NCI-H1694 treated with DMSO at 0.1 percent for 48 hours (cell line): ENCODE results near the gene RAB21.
"Not testable (repeated sequence)": the region's sequence is repeated elsewhere in the genome, so short reads cannot be mapped to it uniquely, and the experiment has no call there.

Experiments used
- DNase-seq: peaks from one replicate; lab custom pipeline; 2025; lab: John Stamatoyannopoulos, UW

The RAB21 gene

DNA sequence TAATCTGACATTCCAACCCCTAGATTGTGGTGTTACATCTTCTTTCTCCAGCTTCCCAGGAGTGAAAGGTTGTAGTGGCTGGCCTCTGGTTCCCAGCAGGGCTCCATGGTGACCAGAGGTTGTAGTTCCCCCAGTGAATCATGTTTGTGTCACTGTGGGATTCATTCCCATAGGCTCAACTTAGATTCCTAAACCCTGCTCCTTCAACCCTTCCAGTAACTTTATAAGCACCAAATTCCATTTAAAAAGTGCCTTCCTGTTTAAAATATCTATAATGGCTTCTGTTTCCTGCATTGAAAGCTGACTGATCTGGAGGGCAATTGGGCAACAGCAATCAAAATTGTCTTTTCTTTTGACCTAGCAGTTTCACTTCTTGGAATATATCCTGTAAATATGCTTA, 44.4 kb downstream of the RAB21 start:
- DNase-seq = no peak

DNA sequence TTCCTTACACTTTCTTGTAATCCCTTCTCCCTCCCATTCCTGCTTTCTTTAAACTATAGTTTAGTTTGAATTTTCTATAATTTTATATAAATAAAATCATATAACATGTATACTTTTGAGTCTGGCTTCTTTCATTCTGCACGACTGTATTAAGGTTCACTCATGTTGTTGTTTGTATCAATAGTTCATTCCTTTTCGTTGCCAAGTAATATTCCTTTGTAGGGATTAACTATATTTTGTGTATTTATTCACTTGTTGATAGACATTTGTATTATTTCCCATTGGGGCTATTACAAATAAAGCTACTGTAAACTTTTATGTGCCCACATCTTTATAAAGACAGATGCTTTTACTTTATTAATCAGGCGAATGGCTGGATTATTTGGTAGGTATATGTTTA, 45.5 kb downstream of the RAB21 start:
- DNase-seq = no peak

DNA sequence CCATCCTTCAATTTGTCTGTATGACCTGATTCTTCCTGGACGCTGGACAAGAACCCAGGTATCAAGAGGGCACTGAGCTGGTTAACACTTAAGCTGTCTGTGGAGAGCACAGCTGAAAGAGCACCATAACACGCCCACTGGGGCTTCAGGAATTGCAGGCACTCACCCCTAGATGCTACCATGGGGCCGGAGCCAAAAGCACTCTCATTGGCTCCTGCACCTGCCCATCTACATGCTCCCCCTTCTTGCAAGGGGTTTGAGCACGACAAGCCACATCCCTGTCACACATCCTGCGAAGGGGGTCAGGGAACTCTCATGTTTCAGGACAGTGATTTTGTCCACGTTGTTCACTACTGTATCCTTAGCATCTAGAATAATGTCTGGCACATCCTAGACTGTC, 49.8 kb downstream of the RAB21 start:
- no peak for DNase-seq

DNA sequence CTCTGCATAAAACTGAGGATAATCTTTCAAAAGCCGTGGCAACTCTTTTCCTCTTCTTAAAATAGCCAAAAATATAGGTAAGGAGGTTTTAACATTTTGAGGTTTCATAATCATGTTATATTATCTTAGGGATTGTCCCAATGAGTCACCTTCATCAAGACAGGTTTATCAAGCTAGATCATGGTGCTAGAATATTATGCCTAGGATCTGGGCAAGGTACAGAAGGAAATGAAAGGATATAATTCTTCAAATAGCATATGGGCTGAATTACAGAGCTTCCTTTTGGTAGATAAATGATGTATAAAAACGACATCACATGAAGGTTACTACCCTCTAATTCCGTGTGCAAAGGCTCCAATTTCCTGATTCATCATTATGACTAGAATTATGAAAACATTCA, 56.3 kb downstream of the RAB21 start:
- DNase-seq = no peak

DNA sequence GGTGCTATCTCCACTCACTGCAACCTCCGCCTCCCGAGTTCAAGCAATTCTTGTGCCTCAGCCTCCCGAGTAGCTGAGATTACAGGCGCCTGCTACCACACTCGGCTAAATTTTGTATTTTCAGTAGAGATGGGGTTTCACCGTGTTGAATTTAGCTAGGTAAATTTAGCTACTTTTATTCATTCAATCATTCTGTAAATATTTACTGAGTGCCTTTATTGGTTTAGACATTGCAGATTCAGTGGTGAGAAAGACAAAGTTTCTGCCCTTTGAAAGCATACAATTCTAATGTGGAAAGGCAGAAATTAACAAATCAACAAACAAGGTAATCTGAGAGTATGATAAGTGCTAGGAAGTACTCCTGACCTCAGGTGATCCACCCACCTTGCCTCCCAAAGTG, 60.6 kb downstream of the RAB21 start:
- DNase-seq = not testable (repeated sequence)

DNA sequence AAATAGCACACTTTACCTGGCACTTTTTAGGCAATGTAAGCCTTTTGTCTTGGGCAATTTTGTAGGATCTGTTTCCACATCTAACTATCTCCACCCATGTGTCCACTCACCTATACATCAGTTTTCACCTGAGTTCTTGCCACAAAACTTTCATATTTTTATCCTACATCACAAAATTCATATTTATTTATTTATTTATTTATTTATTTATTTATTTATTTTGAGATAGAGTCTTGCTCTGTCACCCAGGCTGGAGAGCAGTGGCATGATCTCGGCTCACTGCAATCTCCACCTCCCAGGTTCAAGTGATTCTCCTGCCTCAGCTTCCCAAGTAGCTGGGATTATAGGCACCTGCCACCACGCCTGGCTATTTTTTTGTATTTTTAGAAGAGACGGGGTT, 67.4 kb downstream of the RAB21 start:
- DNase-seq = not testable (repeated sequence)

DNA sequence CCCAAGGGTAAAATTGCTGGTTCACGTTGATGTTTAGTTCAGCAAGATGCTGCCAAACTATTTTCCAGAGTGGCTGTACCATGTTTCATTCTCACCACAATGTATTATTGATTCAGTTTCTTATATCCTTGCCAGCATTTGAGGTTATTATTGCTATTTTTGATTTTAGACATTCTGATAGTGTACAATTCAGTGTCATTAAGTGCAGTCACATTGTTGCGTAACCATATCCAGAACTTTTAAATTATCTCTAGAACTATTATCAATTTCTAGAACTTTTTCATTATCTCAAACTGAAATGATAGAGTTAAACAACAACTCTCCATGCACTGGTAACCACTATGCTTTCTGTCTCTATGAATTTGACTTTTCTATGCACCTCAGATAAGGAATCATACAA, 74.2 kb downstream of the RAB21 start:
- no peak for DNase-seq

DNA sequence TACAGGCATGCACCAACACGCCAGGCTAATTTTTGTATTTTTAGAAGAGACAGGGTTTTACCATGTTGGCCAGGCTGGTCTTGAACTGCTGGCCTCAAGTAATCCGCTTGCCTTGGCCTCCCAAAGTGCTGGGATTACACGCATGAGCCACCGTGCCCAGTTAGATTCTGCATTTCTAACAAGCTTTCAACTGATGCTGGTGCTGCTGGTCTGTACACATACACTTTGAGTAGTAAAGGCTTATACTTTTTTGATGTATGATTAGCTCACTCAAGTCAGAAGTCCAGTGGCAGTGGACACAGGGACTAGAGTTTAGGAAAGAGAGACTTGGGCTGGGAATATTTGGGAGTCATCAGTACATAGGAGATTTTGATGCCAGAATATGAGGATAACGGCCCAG, 82.7 kb downstream of the RAB21 start:
- no peak for DNase-seq

DNA sequence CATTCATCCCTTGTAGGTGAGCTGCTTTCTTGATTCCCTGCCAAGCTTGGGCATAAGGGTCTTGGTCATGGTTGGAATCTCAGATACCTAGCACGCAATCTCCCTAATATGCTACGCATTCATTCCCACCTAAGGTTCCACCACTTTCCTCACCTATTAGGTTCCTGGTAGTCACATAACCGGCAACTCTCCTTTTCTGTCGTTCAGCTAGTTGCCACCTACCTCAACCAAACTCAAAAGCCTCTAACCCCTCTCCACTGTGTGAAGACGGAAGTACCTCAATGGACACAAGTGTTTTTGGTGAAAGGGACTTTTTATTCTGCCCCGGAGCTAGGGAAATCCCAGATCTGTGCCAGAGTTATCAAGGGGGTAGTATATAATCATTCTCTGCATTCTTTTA, 83.6 kb downstream of the RAB21 start:
- DNase-seq = no peak

DNA sequence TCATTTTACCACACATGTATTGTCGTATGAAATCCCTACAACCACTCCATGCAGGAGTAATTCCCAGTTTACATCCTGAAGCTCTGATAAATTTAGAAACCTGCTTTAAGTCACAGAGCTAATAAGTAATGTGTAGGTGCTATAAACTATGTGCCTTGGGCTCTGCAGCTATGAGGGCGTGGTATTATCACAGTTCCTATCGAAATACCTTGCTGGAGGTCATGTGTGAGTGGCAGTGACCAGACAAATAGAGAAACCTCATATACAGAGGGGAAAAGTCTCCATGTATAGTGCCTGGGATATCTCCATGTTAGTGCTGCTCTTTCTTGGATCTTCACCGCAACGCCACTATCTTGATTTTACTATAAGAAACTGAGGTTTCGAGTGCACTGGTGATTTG, 84.0 kb downstream of the RAB21 start:
- no peak for DNase-seq

DNA sequence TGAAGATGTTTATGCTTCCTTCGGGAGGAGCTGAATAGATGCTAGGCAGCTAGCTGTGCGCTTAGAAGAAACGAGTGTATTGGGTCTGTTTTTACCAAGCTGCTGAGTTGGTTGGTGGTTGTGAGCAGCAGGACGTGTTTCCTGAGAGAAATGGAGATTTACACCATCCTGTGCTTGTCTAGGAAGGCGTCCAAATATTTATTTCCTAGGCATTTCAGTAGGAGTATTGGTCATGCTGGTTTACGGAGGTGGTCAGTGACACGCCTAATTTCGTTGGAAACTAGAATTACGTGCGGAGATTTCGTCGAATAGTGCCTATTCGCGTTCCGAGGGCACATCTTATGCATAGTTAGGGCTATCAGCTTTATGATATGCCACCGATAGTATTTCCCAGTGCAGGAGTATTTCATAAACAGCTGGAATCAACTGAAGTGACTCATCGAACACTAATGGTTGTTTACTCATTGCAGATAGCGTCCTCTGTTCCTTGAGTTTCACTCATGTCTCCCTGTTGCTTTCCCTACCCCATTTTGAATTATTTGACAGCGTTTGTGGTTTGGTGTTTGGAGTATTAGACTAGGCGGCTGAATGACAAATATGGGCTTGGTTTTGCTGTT, 85.7 kb downstream of the RAB21 start:
- DNase-seq = no peak

DNA sequence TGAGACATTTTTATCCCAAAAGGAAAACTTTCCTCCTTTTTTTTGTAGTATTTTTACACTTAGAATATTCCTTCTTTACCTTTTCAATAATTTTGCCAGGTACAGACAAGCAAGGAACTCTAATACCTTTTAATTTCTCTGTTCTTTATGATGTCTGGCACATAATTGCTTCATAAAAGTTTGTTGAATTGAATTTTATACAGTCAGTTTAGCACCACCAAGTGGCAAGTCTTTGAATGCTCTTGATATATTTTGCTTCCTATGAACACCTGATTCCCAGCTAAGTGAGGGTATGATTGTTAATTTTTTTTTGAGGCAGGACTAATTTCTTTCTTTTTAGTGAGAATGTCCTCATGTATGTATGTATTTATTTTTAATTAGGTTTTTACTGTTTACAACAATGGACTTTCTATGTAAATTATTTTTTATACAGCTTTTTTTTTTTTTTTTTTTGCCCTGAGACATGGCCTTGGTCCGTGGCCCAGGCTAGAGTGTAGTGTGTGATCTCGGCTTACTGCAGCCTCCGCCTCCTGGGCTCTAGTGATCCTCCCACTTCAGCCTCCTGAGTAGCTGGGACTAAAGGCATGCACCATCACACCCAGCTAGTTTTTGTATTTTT, 91.8 kb downstream of the RAB21 start:
- peak; percentile 4 for DNase-seq

DNA sequence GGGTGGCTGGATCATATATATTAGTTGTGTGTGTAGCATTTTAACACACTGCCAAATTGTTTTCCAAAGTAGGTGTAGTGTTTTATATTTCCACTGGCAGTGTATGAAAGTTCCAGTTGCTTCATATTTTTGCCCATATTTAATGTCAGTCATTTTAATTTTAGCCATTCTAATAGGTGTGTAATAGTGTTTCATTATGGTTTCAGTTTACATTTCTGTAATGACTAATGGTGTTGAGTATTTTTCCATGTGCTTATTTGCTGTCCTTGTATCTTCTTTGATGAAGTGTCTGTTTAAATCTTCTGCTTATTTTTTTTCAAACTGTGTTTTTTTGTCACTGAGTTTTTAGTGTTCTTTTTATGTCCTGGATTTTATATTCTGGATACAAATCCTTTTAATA, 93.5 kb downstream of the RAB21 start:
- DNase-seq = no peak

DNA sequence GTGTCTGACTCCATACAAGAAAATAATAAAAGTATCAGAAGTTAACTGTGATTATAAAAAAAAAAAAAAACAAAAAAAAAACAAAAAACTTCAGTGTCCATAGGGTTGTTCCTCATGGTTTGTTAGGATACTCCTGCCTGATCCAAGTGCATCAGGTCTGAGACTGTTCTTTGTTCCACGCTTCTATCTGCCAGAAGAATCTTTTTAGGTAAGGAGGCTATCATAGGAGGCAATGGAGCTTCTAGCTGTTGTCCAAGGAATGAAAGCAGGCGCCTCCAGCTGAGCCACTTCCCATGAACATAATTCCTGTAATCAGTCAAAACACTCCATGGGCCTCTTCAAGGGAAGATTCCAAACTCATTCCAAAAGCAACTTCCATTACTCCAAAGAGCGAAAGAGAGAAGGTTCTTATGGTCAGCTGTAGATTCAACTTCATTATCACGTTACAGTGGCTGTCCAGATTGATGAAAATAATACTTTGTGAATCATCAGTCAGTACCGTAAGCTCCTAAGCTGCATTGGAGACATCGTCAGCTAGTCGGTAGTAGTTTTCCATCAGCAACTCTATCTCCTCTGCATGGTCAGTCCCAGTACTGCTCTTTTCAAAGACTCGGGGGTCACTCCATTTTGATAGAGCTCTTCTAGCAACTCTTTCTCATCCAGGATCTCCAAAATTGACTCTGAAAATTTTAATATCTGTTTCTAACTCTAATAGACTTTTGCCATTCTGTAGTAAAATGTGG, 94.6 kb downstream of the RAB21 start:
- DNase-seq = no peak
